ENCODE results near the gene KRTAP10-6.
"Not testable (repeated sequence)": the region's sequence is repeated elsewhere in the genome, so short reads cannot be mapped to it uniquely, and the experiment has no call there.

KRTAP10-6 gene

GRCh38 chr21:44594406-44594916 lies 2.2 kb upstream of the KRTAP10-6 start:
- Histone ChIP-seq H3K4me2 (ENCODE audit: low read depth, low read length, poor library complexity, severe bottlenecking) (no peak overlapping the region), H3K36me3 (ENCODE audit: low read length) (no peaks in the 10 kb centered on the region), H3K9me2 (replicated peaks; ENCODE audit: insufficient read depth, low read length) (no peaks in the 10 kb centered on the region), H3K4me3 (ENCODE audit: insufficient read depth, low read length, poor library complexity, severe bottlenecking) (no peak overlapping the region), H3K27me3 (ENCODE audit: low read length) (no peaks in the 10 kb centered on the region), H3K9me3 (ENCODE audit: insufficient read depth, low read length) (no peaks in the 10 kb centered on the region), H3F3A (ENCODE audit: insufficient read depth) (no peaks in the 10 kb centered on the region), H3K79me2 (ENCODE audit: insufficient read depth, low read length) (no peaks in the 10 kb centered on the region), H2AFZ (ENCODE audit: low read depth, low read length, severe bottlenecking) (no peak overlapping the region), H3K27ac (ENCODE audit: low read depth, low read length) (no peak overlapping the region), H3K9ac (ENCODE audit: low read length) (no peak overlapping the region), H4K20me1 (ENCODE audit: low read depth, low read length) (no peaks in the 10 kb centered on the region)
- no peak for TF ChIP-seq EZH2phosphoT487 (conservative IDR thresholded peaks at IDR 0.05; ENCODE audit: low read length)
- TF ChIP-seq, protein P1, sequence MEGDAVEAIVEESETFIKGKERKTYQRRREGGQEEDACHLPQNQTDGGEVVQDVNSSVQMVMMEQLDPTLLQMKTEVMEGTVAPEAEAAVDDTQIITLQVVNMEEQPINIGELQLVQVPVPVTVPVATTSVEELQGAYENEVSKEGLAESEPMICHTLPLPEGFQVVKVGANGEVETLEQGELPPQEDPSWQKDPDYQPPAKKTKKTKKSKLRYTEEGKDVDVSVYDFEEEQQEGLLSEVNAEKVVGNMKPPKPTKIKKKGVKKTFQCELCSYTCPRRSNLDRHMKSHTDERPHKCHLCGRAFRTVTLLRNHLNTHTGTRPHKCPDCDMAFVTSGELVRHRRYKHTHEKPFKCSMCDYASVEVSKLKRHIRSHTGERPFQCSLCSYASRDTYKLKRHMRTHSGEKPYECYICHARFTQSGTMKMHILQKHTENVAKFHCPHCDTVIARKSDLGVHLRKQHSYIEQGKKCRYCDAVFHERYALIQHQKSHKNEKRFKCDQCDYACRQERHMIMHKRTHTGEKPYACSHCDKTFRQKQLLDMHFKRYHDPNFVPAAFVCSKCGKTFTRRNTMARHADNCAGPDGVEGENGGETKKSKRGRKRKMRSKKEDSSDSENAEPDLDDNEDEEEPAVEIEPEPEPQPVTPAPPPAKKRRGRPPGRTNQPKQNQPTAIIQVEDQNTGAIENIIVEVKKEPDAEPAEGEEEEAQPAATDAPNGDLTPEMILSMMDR (IDR thresholded peaks at IDR 0.05; ENCODE audit: insufficient read depth, low read length, poor library complexity, severe bottlenecking), result no peak

GRCh38 chr21:44593598-44594405 lies 1.5 kb upstream of the KRTAP10-6 start:
- TF ChIP-seq EZH2phosphoT487 (conservative IDR thresholded peaks at IDR 0.05; ENCODE audit: low read length), result no peak
- Histone ChIP-seq H2AFZ (ENCODE audit: low read depth, low read length, severe bottlenecking) (no peak overlapping the region), H3K36me3 (ENCODE audit: low read length) (no peaks in the 10 kb centered on the region), H3K4me2 (ENCODE audit: low read depth, low read length, poor library complexity, severe bottlenecking) (no peak overlapping the region), H4K20me1 (ENCODE audit: low read depth, low read length) (no peaks in the 10 kb centered on the region), H3K9me2 (replicated peaks; ENCODE audit: insufficient read depth, low read length) (no peaks in the 10 kb centered on the region), H3K9ac (ENCODE audit: low read length) (no peak overlapping the region), H3F3A (ENCODE audit: insufficient read depth) (no peaks in the 10 kb centered on the region), H3K9me3 (ENCODE audit: insufficient read depth, low read length) (no peaks in the 10 kb centered on the region), H3K4me3 (ENCODE audit: insufficient read depth, low read length, poor library complexity, severe bottlenecking) (no peak overlapping the region), H3K27me3 (ENCODE audit: low read length) (no peaks in the 10 kb centered on the region), H3K27ac (ENCODE audit: low read depth, low read length) (no peak overlapping the region), H3K79me2 (ENCODE audit: insufficient read depth, low read length) (no peaks in the 10 kb centered on the region)

DNA sequence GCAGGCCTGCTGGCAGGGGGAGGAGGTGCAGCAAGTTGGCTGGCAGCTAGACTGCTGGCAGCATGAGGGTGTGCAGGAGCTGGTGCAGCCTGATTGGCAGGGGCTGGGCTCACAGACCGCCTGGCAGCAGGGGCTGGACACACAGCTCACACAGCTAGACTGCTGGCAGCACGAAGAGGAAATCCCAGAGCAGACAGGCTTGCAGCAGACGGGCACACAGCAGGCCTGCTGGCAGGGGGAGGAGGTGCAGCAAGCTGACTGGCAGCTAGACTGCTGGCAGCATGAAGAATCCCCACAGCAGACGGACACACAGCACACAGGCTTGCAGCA lies 539 bp downstream of the KRTAP10-6 start:
- H3K27me3 ChIP-seq (ENCODE audit: low read length); H3K9ac ChIP-seq (ENCODE audit: low read length); H3K9me3 ChIP-seq (ENCODE audit: insufficient read depth, low read length); H3K27ac ChIP-seq (ENCODE audit: low read depth, low read length); H3K4me2 ChIP-seq (ENCODE audit: low read depth, low read length, poor library complexity, severe bottlenecking); H3K79me2 ChIP-seq (ENCODE audit: insufficient read depth, low read length); H3K36me3 ChIP-seq (ENCODE audit: low read length); H4K20me1 ChIP-seq (ENCODE audit: low read depth, low read length); H3F3A ChIP-seq (ENCODE audit: insufficient read depth); H3K4me3 ChIP-seq (ENCODE audit: insufficient read depth, low read length, poor library complexity, severe bottlenecking); H2AFZ ChIP-seq (ENCODE audit: low read depth, low read length, severe bottlenecking); H3K9me2 ChIP-seq (replicated peaks; ENCODE audit: insufficient read depth, low read length): not testable (repeated sequence)

- H3K27me3 ChIP-seq (ENCODE audit: low read length); H3K9me3 ChIP-seq (ENCODE audit: insufficient read depth, low read length); H3K4me2 ChIP-seq (ENCODE audit: low read depth, low read length, poor library complexity, severe bottlenecking); H3K9me2 ChIP-seq (replicated peaks; ENCODE audit: insufficient read depth, low read length); H3K27ac ChIP-seq (ENCODE audit: low read depth, low read length); H3K4me3 ChIP-seq (ENCODE audit: insufficient read depth, low read length, poor library complexity, severe bottlenecking); H4K20me1 ChIP-seq (ENCODE audit: low read depth, low read length); H3K9ac ChIP-seq (ENCODE audit: low read length); H3F3A ChIP-seq (ENCODE audit: insufficient read depth); H3K36me3 ChIP-seq (ENCODE audit: low read length); H3K79me2 ChIP-seq (ENCODE audit: insufficient read depth, low read length); H2AFZ ChIP-seq (ENCODE audit: low read depth, low read length, severe bottlenecking): not testable (repeated sequence)
Measured at GRCh38 chr21:44590897-44591800, 1.2 kb downstream of the KRTAP10-6 start.
